GM19043 (cell line): ENCODE results near the gene SPATA2L.
"Not testable (repeated sequence)": the region's sequence is repeated elsewhere in the genome, so short reads cannot be mapped to it uniquely, and the experiment has no call there.

Experiments
- ATAC-seq: cut with Tn5 transposase; IDR thresholded peaks from one replicate; pipeline ENCODE4 v1.9.1; 2021; ENCODE audit warnings: low read depth; ENCODE audit not compliant: unreplicated experiment

The SPATA2L gene

GRCh38 chr16:89691986-89692569, 9.4 kb downstream of the SPATA2L start:
- ATAC-seq = no peak

GRCh38 chr16:89691231-89691985, 10.1 kb downstream of the SPATA2L start:
- no peak for ATAC-seq

GRCh38 chr16:89690392-89690901, 11.1 kb downstream of the SPATA2L start:
- ATAC-seq = no peak

- ATAC-seq = not testable (repeated sequence)
These were observed 11.9 kb downstream of the SPATA2L start for GRCh38 chr16:89689621-89690020.

GRCh38 chr16:89689142-89689541, 12.4 kb downstream of the SPATA2L start:
- ATAC-seq = no peak

- no peak for ATAC-seq
These were observed 13.1 kb downstream of the SPATA2L start for GRCh38 chr16:89688395-89688794.

- peak; percentile 28 for ATAC-seq
These were observed 14.2 kb downstream of the SPATA2L start for GRCh38 chr16:89687092-89687940.

GRCh38 chr16:89686520-89687091, 14.9 kb downstream of the SPATA2L start, which contains the start of gene CDK10:
Gene CDK10 (plus strand): TSS chr16:89686689. CDS start chr16:89686711, 22 bp downstream.
- ATAC-seq = peak; percentile 64

- ATAC-seq = no peak
These were observed 15.6 kb downstream of the SPATA2L start for GRCh38 chr16:89685916-89686315.

GRCh38 chr16:89678258-89678657, 23.2 kb downstream of the SPATA2L start:
- no peak for ATAC-seq

- no peak for ATAC-seq
These were observed 29.1 kb downstream of the SPATA2L start for GRCh38 chr16:89672177-89672941.

- not testable (repeated sequence) for ATAC-seq
These were observed 29.9 kb downstream of the SPATA2L start for GRCh38 chr16:89671565-89671964.

GRCh38 chr16:89670496-89671431, 30.7 kb downstream of the SPATA2L start:
- no peak for ATAC-seq

- no peak for ATAC-seq
These were observed 31.8 kb downstream of the SPATA2L start for GRCh38 chr16:89669755-89670154.

- no peak for ATAC-seq
These were observed 32.7 kb downstream of the SPATA2L start for GRCh38 chr16:89668790-89669158.

GRCh38 chr16:89667633-89668032, 33.9 kb downstream of the SPATA2L start:
- no peak for ATAC-seq

GRCh38 chr16:89667000-89667399, 34.5 kb downstream of the SPATA2L start:
- ATAC-seq = not testable (repeated sequence)

- not testable (repeated sequence) for ATAC-seq
These were observed 37.3 kb downstream of the SPATA2L start for GRCh38 chr16:89664238-89664637.

GRCh38 chr16:89661215-89661614, 40.3 kb downstream of the SPATA2L start:
- no peak for ATAC-seq
